ENCODE measurements around the gene ACCSL.

Gene ACCSL

GRCh38 chr11:44047931-44048431 is at the start of gene ACCSL:
ACCSL (plus strand) TSS chr11:44047981; CDS start chr11:44048037, 56 bp downstream.
- FAIRE-seq = no peak

- no peak for FAIRE-seq
Observed at GRCh38 chr11:43998308-43998707, 49.5 kb upstream of the ACCSL start.

GRCh38 chr11:44000731-44001130 is 47.0 kb upstream of the ACCSL start:
- no peak for FAIRE-seq

- FAIRE-seq = no peak
Observed at GRCh38 chr11:44002191-44003093, 45.3 kb upstream of the ACCSL start.

- FAIRE-seq = no peak
Observed at GRCh38 chr11:44003736-44004451, 43.9 kb upstream of the ACCSL start.

GRCh38 chr11:44004452-44005062 is 43.2 kb upstream of the ACCSL start:
- no peak for FAIRE-seq

- no peak for FAIRE-seq
Observed at GRCh38 chr11:44005063-44005701, 42.6 kb upstream of the ACCSL start.

GRCh38 chr11:44005956-44006355 is 41.8 kb upstream of the ACCSL start:
- FAIRE-seq = no peak

GRCh38 chr11:44006917-44007361 is 40.8 kb upstream of the ACCSL start:
- FAIRE-seq = no peak

GRCh38 chr11:44007481-44008087 is 40.2 kb upstream of the ACCSL start:
- FAIRE-seq = no peak

GRCh38 chr11:44008088-44008501 is 39.7 kb upstream of the ACCSL start:
- no peak for FAIRE-seq

- no peak for FAIRE-seq
Observed at GRCh38 chr11:44008698-44009097, 39.1 kb upstream of the ACCSL start.

GRCh38 chr11:44010789-44011251 is 37.0 kb upstream of the ACCSL start:
- FAIRE-seq = no peak

- no peak for FAIRE-seq
Observed at GRCh38 chr11:44011797-44012196, 36.0 kb upstream of the ACCSL start.

GRCh38 chr11:44014968-44015623 is 32.7 kb upstream of the ACCSL start:
- FAIRE-seq = no peak

- FAIRE-seq = no peak
Observed at GRCh38 chr11:44015624-44016007, 32.2 kb upstream of the ACCSL start.

GRCh38 chr11:44016131-44016530 is 31.6 kb upstream of the ACCSL start:
- FAIRE-seq = no peak

- no peak for FAIRE-seq
Observed at GRCh38 chr11:44016546-44017442, 31.0 kb upstream of the ACCSL start.

- FAIRE-seq = no peak
Observed at GRCh38 chr11:44017443-44018126, 30.2 kb upstream of the ACCSL start.

GRCh38 chr11:44018127-44018521 is 29.7 kb upstream of the ACCSL start:
- no peak for FAIRE-seq
